Esophagus (tissue), 2 donors: ENCODE results near the gene CBLL2. TPM values are rescaled to one million over a fixed set of nuclear protein-coding genes. Genes with fewer than 3 reads are reported as not detected.

ENCODE experiments used
- H3K27ac ChIP-seq, 2 donors: one replicate each; pipeline ENCODE4 v1.5.1; 2013; ENCODE audit warnings: low read depth in 2 of 2, mild to moderate bottlenecking in 2 of 2, inconsistent platforms in 1 of 2, low read length in 1 of 2, moderate library complexity in 1 of 2
- H3K27me3 ChIP-seq, 2 donors: one replicate each; pipeline ENCODE4 v1.6.1; 2013; ENCODE audit warnings: low read length in 2 of 2, control low read depth in 1 of 2, mild to moderate bottlenecking in 1 of 2; ENCODE audit not compliant: insufficient read depth in 2 of 2, control insufficient read depth in 1 of 2
- H3K36me3 ChIP-seq, 2 donors: one replicate each; pipeline ENCODE4 v1.6.1; 2013; ENCODE audit warnings: low read length in 1 of 2; ENCODE audit not compliant: control insufficient read depth in 2 of 2, insufficient read depth in 2 of 2
- H3K4me1 ChIP-seq, 2 donors: one replicate each; pipeline ENCODE4 v1.6.1; 2013; ENCODE audit warnings: low read length in 1 of 2; ENCODE audit not compliant: control insufficient read depth in 2 of 2, insufficient read depth in 2 of 2
- H3K4me3 ChIP-seq, 2 donors: one replicate each; pipeline ENCODE4 v1.5.1; 2013; ENCODE audit warnings: low read length in 2 of 2, mild to moderate bottlenecking in 2 of 2, low read depth in 1 of 2, moderate library complexity in 1 of 2
- H3K9me3 ChIP-seq, 2 donors: one replicate each; pipeline ENCODE4 v1.6.1; 2013; ENCODE audit warnings: mild to moderate bottlenecking in 2 of 2, low read depth in 1 of 2, low read length in 1 of 2, moderate library complexity in 1 of 2; ENCODE audit not compliant: control insufficient read depth in 2 of 2, insufficient read depth in 1 of 2
- WGBS, 2 donors: extraction: QIAGEN DNeasy Blood & Tissue Kit; methylation state at CpG; one replicate each; pipeline ENCODE4 v1.1.7; 2013; 5-methylcytosine and 5-hydroxymethylcytosine counted together
- polyA plus RNA-seq, 2 donors: library from polyadenylated mRNA; stranded (reverse); fragments of 200-250 nt; gene quantifications; one replicate each; pipeline ENCODE4 v1.2.3, GENCODE V29; 2013
- donor health status: healthy with polysubstance abuse.
- donor health status: Bipolar disorder and iron deficiency.

CBLL2 gene, protein sequence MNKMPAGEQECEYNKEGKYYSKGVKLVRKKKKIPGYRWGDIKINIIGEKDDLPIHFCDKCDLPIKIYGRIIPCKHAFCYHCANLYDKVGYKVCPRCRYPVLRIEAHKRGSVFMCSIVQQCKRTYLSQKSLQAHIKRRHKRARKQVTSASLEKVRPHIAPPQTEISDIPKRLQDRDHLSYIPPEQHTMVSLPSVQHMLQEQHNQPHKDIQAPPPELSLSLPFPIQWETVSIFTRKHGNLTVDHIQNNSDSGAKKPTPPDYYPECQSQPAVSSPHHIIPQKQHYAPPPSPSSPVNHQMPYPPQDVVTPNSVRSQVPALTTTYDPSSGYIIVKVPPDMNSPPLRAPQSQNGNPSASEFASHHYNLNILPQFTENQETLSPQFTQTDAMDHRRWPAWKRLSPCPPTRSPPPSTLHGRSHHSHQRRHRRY
- not detected for polyA plus RNA-seq

DNA sequence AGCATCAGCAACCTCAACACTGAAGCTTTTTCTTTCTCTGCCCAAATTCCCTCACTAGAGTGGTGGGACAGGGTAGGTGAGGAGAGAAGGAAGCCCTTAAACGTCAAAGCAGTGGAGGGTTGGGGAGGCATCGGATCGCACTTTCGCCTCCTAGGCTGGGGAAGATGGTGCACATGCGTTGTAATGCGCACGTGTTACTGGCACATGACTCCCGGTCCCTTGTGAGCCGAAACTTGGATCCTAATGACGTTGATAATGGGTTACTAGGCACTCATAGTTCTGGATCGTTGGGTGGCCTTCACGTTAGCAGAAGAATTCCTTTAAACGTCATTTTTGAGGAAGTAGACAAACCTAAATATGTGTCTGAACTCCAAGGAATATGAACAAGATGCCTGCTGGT, at the start of gene CBLL2:
Gene CBLL2 (plus strand): TSS at position 301 of the 400 bp plus-strand sequence. CDS start 79 bp downstream, at position 380.
- Histone ChIP-seq H3K27ac (no peak within 1 kb of the TSS), H3K36me3 (no peaks in the 10 kb centered on the region), H3K4me1 (no peaks in the 10 kb centered on the region), H3K27me3 (peaks cover 0 to 3% of the 10 kb centered on the region in 2 donors), H3K9me3 (no peaks in the 10 kb centered on the region), H3K4me3 (no peak within 1 kb of the TSS)
- 85 to 88% methylated on average over 13 of the region's 13 CpGs for WGBS, 2 donors

DNA sequence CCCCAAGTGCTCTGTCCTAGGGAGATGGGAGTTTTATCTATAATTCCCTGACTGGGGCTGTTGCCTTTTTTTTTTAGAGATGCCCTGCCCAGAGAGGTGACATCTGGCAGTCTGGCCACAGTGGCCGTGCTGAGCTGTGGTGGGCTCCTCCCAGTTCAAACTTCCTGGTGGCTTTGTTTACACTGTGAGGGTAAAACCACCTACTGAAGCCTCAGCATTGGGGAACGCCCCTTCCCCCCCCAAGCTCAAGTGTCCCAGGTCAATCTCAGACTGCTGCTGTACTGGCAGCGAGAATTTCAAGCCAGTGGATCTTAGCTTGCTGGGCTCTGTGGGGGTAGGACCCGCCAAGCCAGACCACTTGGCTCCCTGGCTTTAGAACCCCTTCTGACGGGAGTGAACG, 38.3 kb upstream of the CBLL2 start:
- Histone ChIP-seq H3K4me3 (no peak overlapping the region), H3K27me3 (no peaks in the 10 kb centered on the region), H3K4me1 (no peaks in the 10 kb centered on the region), H3K36me3 (no peaks in the 10 kb centered on the region), H3K9me3 (peaks cover 0 to 3% of the 10 kb centered on the region in 2 donors), H3K27ac (no peak overlapping the region)
- 64 to 75% methylated on average over 6 of the region's 6 CpGs for WGBS, 2 donors

DNA sequence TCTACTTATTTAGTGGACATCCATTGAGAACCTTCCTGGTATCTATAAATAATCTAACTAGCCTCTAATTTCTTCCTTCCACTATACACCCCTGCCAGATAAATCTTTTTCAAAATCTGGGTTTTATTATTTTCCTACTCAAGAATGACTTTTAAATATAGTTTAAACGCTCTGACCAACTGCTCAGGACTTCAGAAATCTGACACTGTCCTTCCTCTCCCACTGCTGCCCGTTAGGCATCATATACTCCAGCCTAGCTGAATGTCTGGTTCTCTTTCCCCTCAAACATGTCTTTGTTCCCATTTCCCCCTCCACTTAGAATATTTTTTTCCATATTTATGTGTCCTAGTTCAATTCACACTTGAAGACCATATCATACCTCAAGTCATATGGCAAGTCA, 35.2 kb upstream of the CBLL2 start:
- H3K9me3 ChIP-seq: peaks cover 0 to 3% of the 10 kb centered on the region in 2 donors
- no peaks in the 10 kb centered on the region for H3K4me1 ChIP-seq
- WGBS, 2 donors: 61 to 77% methylated on average over 2 of the region's 2 CpGs
- H3K27ac ChIP-seq: no peak overlapping the region
- no peak overlapping the region for H3K4me3 ChIP-seq
- no peaks in the 10 kb centered on the region for H3K27me3 ChIP-seq
- H3K36me3 ChIP-seq: no peaks in the 10 kb centered on the region

DNA sequence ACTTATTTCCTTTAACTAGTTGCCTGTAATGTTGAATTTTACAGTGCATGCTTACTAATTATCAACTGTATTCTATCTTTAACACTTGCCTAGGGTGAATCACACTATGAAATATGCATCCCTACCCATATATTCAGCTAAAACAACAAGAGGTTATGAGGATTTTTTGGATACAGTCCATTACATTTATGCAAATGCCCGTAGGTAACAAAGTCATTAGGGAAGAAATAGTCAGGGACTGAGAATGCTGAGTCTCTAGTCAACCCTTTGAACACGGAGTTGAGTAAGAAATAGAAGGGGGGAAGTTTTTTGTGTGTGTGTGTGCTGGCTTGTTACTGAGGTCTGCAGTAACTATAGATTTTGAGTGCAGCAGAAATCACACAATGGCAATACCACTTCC, 26.1 kb upstream of the CBLL2 start:
- WGBS, 2 donors: 46 to 62% methylated on average over 2 of the region's 2 CpGs
- no peaks in the 10 kb centered on the region for H3K4me1 ChIP-seq
- H3K4me3 ChIP-seq: no peak overlapping the region
- H3K27ac ChIP-seq: no peak overlapping the region
- H3K36me3 ChIP-seq: no peaks in the 10 kb centered on the region
- no peaks in the 10 kb centered on the region for H3K9me3 ChIP-seq
- peaks cover 0 to 4% of the 10 kb centered on the region in 2 donors for H3K27me3 ChIP-seq

DNA sequence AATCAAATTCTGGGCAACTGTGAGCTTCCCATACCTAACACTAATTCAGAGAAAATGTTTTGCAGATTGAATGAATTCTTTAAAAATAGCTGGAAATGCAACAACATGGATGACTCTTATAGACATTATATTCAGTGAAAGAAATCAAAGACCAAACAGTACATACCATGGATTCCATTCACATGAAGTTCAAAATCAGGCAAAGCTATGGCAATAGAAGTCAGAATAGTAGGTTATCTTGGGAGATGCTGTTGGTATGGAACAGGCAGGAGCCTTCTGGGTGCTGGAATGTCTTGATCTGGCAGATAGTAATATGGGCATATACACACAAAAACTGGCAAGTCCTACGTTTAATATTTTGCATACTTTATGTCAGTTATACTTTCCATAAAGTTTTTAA, 25.5 kb upstream of the CBLL2 start:
- no peaks in the 10 kb centered on the region for H3K36me3 ChIP-seq
- no peak overlapping the region for H3K27ac ChIP-seq
- no peak overlapping the region for H3K4me3 ChIP-seq
- WGBS, 2 donors: 29 to 44% methylated on average over 1 of the region's 1 CpG
- H3K27me3 ChIP-seq: peaks cover 0 to 4% of the 10 kb centered on the region in 2 donors
- H3K4me1 ChIP-seq: no peaks in the 10 kb centered on the region
- no peaks in the 10 kb centered on the region for H3K9me3 ChIP-seq

DNA sequence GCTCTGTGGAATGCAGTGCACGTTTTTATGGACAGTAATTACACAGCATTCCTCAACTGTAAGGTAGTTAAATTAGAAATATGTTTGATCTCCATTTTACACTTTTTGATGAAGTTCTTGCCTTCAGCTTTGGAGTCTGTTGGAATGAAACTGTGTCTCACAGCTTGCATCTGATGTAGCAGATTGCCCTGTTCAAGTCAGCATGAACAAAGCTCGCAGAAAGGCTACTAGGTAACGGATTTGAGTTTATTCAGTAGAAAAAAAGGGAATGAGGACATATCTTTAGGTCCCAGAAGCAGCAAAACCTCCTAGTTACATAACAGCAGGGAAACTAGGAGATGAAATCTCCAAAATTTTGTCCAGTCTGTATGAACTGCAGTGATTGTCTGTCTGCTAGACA, 24.3 kb upstream of the CBLL2 start:
- Histone ChIP-seq H3K9me3 (no peaks in the 10 kb centered on the region), H3K4me3 (no peak overlapping the region), H3K36me3 (no peaks in the 10 kb centered on the region), H3K27ac (no peak overlapping the region), H3K4me1 (no peaks in the 10 kb centered on the region), H3K27me3 (peaks cover 0 to 4% of the 10 kb centered on the region in 2 donors)
- 56 to 87% methylated on average over 3 of the region's 3 CpGs for WGBS, 2 donors

DNA sequence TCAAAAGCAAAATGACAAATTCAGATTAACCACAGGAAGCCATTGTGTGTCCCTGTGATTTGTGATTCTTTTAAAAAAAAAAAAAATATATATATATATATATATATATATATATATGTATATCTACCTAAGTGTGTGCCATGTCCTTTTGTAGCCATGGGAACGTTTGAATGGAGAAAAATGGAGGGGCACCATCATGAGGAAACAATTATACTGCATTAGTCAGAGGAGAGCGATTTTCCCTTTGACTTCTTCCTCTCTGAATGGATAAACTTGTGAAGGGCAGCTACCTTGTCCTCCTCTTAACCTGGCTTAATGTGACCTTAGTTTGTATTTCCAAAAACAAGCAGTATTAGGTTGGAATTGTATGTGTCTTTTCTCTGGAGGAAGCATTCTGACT, 23.3 kb upstream of the CBLL2 start:
- Histone ChIP-seq H3K4me1 (no peaks in the 10 kb centered on the region), H3K36me3 (no peaks in the 10 kb centered on the region), H3K9me3 (no peaks in the 10 kb centered on the region), H3K27me3 (peaks cover 0 to 4% of the 10 kb centered on the region in 2 donors), H3K4me3 (no peak overlapping the region), H3K27ac (no peak overlapping the region)
- 49 to 66% methylated on average over 2 of the region's 2 CpGs for WGBS, 2 donors

DNA sequence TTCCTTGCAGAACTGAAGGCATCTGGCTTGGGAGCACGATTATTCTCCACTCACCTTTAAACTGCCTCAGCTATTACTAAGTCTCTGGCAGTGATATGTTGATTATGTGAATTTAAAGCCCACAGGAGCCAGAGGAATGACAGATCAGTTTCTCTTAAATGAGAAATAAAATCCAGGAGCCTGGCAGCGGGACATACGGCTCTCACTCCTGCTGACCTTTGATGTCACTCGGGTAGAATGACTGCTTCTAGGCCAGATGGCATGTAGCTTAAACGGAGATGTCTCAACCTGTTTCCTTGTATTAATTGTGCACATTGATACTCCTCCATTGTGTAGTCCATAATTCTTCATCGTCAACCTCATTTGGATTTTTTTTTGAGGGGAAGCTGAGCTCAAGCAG, 4.0 kb upstream of the CBLL2 start:
- Histone ChIP-seq H3K27ac (no peak overlapping the region), H3K27me3 (peaks cover 0 to 3% of the 10 kb centered on the region in 2 donors), H3K36me3 (no peaks in the 10 kb centered on the region), H3K9me3 (no peaks in the 10 kb centered on the region), H3K4me3 (no peak overlapping the region), H3K4me1 (no peaks in the 10 kb centered on the region)
- 69 to 71% methylated on average over 6 of the region's 6 CpGs for WGBS, 2 donors

DNA sequence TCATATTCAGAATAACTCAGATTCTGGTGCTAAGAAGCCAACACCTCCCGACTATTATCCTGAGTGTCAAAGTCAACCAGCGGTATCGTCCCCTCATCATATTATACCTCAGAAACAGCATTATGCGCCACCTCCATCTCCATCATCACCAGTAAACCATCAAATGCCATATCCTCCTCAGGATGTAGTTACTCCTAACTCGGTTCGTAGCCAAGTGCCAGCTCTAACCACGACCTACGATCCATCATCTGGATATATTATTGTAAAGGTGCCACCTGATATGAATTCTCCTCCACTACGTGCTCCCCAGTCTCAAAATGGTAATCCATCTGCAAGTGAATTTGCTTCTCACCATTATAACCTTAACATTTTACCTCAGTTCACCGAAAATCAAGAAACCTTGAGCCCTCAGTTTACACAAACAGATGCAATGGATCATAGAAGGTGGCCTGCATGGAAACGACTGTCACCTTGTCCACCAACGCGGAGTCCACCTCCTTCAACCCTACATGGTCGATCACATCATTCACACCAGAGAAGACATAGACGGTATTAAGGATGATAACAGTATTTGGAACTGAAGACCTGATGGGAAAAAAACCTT, 1.1 kb downstream of the CBLL2 start:
- Histone ChIP-seq H3K4me1 (no peaks in the 10 kb centered on the region), H3K27ac (no peak overlapping the region), H3K9me3 (no peaks in the 10 kb centered on the region), H3K27me3 (peaks cover 0 to 3% of the 10 kb centered on the region in 2 donors), H3K36me3 (no peaks in the 10 kb centered on the region), H3K4me3 (no peak overlapping the region)
- WGBS, 2 donors: 87 to 91% methylated on average over 15 of the region's 15 CpGs

DNA sequence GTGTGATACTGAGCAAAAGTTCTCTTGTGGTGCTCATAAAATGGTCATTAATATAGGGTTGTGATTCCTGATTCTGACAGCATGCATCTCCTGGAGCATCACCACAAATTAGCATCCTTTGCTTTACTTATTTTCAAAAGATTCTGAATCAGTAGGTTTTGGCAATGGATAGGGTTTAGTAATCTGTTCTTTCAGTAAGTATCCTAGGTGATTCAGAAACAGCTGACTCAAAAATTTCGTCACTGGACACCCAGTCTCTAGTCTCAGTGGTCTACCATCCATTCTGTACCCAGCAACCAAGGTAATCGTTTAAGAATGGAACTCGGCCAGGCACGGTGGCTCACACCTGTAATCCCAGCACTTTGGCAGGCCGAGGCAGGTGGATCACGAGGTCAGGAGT, 4.1 kb downstream of the CBLL2 start:
- Histone ChIP-seq H3K9me3 (no peaks in the 10 kb centered on the region), H3K4me3 (no peak overlapping the region), H3K27ac (no peak overlapping the region), H3K4me1 (no peaks in the 10 kb centered on the region), H3K36me3 (no peaks in the 10 kb centered on the region), H3K27me3 (peaks cover 0 to 3% of the 10 kb centered on the region in 2 donors)
- WGBS, 2 donors: 75 to 86% methylated on average over 6 of the region's 6 CpGs
